Ishikawa (cell line): ENCODE measurements around the gene L1CAM.

Source experiments
- CEBPB ChIP-seq: IDR thresholded peaks from 2 replicates; pipeline ENCODE4 v1.6.1; 2012
- EP300 ChIP-seq: IDR thresholded peaks from 2 replicates; pipeline ENCODE4 v1.6.1; 2012; ENCODE audit warnings: borderline replicate concordance
- TAF1 ChIP-seq: IDR thresholded peaks from 2 replicates; pipeline ENCODE4 v1.6.1; 2012; ENCODE audit warnings: low read depth, mild to moderate bottlenecking
- TEAD4 ChIP-seq: IDR thresholded peaks from 2 replicates; pipeline ENCODE4 v1.6.1; 2012
- TF ChIP-seq, protein P1 (sequence below): IDR thresholded peaks from 2 replicates; pipeline ENCODE4 v1.6.1; 2012; ENCODE audit warnings: low read depth, mild to moderate bottlenecking
- TF ChIP-seq, protein P2 (sequence below): IDR thresholded peaks from 2 replicates; pipeline ENCODE4 v1.6.1; 2012

DNA sequence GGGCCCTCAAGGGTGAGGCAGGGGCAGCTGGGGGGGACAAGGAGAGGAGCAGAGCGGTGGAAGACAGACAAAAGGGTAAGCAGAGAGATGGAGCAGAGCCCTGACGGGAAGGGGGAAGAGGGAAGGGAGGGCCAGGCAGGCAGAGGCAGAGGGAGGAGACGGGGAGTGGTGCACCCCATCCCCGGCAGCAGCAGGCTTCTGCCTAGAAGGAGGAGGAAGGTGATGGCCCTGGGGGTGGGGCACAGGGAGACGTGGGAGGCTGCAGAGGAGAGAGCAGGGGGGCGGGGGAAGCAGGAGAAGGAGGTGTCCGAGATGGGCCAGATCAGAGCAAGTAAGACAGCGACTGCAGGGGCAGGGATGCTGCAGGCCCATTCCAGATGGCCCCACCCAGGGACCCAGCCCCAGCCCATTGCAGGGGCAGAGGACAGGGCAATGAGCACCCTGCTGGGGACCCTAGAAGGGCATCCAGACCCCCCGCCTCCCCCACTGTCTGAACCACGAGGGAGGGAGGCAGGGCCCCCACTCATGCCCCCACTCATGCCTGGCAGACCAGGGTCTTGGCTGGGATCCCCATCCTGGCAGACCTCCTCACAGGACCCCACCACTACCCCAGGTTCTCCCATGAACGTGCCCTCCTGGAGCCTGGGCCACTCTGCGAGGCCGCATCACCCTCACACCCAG, 2.7 kb downstream of the L1CAM start:
- TF ChIP-seq TAF1 (no peak), CEBPB (no peak), TEAD4 (no peak), EP300 (no peak)
- TF ChIP-seq, protein P1, sequence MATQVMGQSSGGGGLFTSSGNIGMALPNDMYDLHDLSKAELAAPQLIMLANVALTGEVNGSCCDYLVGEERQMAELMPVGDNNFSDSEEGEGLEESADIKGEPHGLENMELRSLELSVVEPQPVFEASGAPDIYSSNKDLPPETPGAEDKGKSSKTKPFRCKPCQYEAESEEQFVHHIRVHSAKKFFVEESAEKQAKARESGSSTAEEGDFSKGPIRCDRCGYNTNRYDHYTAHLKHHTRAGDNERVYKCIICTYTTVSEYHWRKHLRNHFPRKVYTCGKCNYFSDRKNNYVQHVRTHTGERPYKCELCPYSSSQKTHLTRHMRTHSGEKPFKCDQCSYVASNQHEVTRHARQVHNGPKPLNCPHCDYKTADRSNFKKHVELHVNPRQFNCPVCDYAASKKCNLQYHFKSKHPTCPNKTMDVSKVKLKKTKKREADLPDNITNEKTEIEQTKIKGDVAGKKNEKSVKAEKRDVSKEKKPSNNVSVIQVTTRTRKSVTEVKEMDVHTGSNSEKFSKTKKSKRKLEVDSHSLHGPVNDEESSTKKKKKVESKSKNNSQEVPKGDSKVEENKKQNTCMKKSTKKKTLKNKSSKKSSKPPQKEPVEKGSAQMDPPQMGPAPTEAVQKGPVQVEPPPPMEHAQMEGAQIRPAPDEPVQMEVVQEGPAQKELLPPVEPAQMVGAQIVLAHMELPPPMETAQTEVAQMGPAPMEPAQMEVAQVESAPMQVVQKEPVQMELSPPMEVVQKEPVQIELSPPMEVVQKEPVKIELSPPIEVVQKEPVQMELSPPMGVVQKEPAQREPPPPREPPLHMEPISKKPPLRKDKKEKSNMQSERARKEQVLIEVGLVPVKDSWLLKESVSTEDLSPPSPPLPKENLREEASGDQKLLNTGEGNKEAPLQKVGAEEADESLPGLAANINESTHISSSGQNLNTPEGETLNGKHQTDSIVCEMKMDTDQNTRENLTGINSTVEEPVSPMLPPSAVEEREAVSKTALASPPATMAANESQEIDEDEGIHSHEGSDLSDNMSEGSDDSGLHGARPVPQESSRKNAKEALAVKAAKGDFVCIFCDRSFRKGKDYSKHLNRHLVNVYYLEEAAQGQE, result no peak
- TF ChIP-seq, protein P2, sequence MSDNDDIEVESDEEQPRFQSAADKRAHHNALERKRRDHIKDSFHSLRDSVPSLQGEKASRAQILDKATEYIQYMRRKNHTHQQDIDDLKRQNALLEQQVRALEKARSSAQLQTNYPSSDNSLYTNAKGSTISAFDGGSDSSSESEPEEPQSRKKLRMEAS, result no peak
